ENCODE measurements around the gene SNIP1.

SNIP1 gene

DNA sequence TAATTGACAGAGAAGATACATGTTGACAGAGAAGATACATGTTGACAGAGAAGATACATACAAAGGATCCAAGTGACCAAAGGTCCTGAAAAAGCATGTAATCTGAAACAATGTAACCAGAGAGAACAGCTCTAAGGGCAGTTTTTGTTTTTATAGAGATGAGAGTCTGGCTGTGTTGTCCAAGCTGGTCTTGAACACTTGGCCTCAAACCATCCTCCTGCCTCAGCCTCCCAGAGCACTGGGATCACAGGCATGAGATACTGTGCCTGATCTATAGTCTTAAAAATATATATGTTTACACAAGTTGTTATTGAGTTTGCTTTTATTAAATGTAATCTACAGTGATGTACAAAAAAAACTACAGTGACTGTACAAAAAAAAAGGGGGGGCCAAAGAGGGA is 52.0 kb downstream of the SNIP1 start:
- H3K27ac ChIP-seq (ENCODE audit: low read depth, low read length, poor library complexity, severe bottlenecking): no peak overlapping the region
- H3K27me3 ChIP-seq (ENCODE audit: insufficient read depth, low read length): no peaks in the 10 kb centered on the region
- peaks cover 66% of the 10 kb centered on the region for H3K36me3 ChIP-seq (ENCODE audit: insufficient read depth, low read length)
- no peaks in the 10 kb centered on the region for H3K4me1 ChIP-seq (ENCODE audit: insufficient read depth, low read length, severe bottlenecking)
- no peak overlapping the region for H3K9ac ChIP-seq (ENCODE audit: low read length)
- H3K9me3 ChIP-seq (ENCODE audit: low read length): no peaks in the 10 kb centered on the region
- no peak for TF ChIP-seq EZH2 (IDR thresholded peaks at IDR 0.05; ENCODE audit: borderline replicate concordance, low read length)
- TF ChIP-seq, protein P1, sequence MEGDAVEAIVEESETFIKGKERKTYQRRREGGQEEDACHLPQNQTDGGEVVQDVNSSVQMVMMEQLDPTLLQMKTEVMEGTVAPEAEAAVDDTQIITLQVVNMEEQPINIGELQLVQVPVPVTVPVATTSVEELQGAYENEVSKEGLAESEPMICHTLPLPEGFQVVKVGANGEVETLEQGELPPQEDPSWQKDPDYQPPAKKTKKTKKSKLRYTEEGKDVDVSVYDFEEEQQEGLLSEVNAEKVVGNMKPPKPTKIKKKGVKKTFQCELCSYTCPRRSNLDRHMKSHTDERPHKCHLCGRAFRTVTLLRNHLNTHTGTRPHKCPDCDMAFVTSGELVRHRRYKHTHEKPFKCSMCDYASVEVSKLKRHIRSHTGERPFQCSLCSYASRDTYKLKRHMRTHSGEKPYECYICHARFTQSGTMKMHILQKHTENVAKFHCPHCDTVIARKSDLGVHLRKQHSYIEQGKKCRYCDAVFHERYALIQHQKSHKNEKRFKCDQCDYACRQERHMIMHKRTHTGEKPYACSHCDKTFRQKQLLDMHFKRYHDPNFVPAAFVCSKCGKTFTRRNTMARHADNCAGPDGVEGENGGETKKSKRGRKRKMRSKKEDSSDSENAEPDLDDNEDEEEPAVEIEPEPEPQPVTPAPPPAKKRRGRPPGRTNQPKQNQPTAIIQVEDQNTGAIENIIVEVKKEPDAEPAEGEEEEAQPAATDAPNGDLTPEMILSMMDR (IDR thresholded peaks at IDR 0.05; ENCODE audit: low read length): no peak
- no peaks in the 10 kb centered on the region for H3F3A ChIP-seq (ENCODE audit: insufficient read depth, low read length)
- H3K4me3 ChIP-seq (ENCODE audit: low read depth, low read length, poor library complexity, severe bottlenecking): no peak overlapping the region
- no peaks in the 10 kb centered on the region for H4K20me1 ChIP-seq (ENCODE audit: insufficient read depth, low read length)
- H2AFZ ChIP-seq (ENCODE audit: low read length): no peak overlapping the region
- H3K9me2 ChIP-seq (ENCODE audit: low read depth, low read length): no peaks in the 10 kb centered on the region
- H3K79me2 ChIP-seq (ENCODE audit: insufficient read depth, low read length): no peaks in the 10 kb centered on the region
- no peak overlapping the region for H3K4me2 ChIP-seq (ENCODE audit: low read length)

- Histone ChIP-seq H3K27me3 (ENCODE audit: insufficient read depth, low read length) (no peaks in the 10 kb centered on the region), H3K4me3 (ENCODE audit: low read depth, low read length, poor library complexity, severe bottlenecking) (no peak overlapping the region), H3K9ac (ENCODE audit: low read length) (no peak overlapping the region), H3K27ac (ENCODE audit: low read depth, low read length, poor library complexity, severe bottlenecking) (no peak overlapping the region), H3K4me2 (ENCODE audit: low read length) (no peak overlapping the region), H2AFZ (ENCODE audit: low read length) (no peak overlapping the region), H3K9me3 (ENCODE audit: low read length) (no peaks in the 10 kb centered on the region), H3F3A (ENCODE audit: insufficient read depth, low read length) (no peaks in the 10 kb centered on the region), H3K9me2 (ENCODE audit: low read depth, low read length) (no peaks in the 10 kb centered on the region), H3K4me1 (ENCODE audit: insufficient read depth, low read length, severe bottlenecking) (no peaks in the 10 kb centered on the region), H3K36me3 (ENCODE audit: insufficient read depth, low read length) (peaks cover 63% of the 10 kb centered on the region), H4K20me1 (ENCODE audit: insufficient read depth, low read length) (no peaks in the 10 kb centered on the region), H3K79me2 (ENCODE audit: insufficient read depth, low read length) (no peaks in the 10 kb centered on the region)
- TF ChIP-seq, protein P1 (IDR thresholded peaks at IDR 0.05; ENCODE audit: low read length): no peak
- TF ChIP-seq EZH2 (IDR thresholded peaks at IDR 0.05; ENCODE audit: borderline replicate concordance, low read length): no peak
Observed at GRCh38 chr1:37501661-37502060, 52.4 kb downstream of the SNIP1 start.

DNA sequence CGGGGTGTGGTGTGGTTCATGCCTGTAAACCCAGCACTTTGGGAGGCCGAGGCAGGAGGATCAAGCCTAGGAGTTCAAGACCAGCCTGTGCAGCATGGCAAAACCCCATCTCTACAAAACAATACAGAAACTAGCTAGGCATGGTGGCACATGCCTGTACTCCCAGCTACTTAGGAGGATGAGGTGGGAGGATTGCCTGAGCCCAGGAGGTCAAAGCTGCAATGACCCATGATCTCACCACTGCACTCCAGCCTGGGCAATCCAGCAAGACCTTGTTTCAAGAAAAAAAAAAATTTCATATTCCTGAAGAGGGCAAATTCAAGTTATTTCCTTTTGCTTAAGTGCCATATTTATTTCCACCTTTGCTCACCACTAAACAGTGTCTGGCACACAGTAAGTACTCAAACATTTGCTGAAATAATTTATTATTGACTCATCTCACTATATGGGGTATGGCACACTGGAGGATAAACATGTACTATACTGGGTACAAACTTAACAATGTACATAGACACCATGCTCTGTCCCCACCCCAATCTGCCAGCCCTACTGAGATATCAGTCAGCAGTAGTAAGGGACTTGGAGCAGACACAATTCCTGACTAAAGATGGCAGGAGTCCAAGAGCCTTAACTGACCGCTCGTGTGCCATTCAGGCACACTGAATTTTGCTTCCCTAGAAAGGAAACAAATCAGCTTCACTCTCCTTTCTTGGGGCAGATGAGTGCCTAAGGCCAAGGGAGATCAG is 55.0 kb downstream of the SNIP1 start:
- no peak overlapping the region for H3K4me2 ChIP-seq (ENCODE audit: low read length)

More for the DNA sequence above, 55.0 kb downstream of the SNIP1 start:
- H3K9me3 ChIP-seq (ENCODE audit: low read length): no peaks in the 10 kb centered on the region
- H3K9ac ChIP-seq (ENCODE audit: low read length): no peak overlapping the region
- H4K20me1 ChIP-seq (ENCODE audit: insufficient read depth, low read length): no peaks in the 10 kb centered on the region
- H3K4me1 ChIP-seq (ENCODE audit: insufficient read depth, low read length, severe bottlenecking): no peaks in the 10 kb centered on the region
- no peak overlapping the region for H2AFZ ChIP-seq (ENCODE audit: low read length)
- H3K79me2 ChIP-seq (ENCODE audit: insufficient read depth, low read length): no peaks in the 10 kb centered on the region
- H3K27ac ChIP-seq (ENCODE audit: low read depth, low read length, poor library complexity, severe bottlenecking): no peak overlapping the region
- H3K4me3 ChIP-seq (ENCODE audit: low read depth, low read length, poor library complexity, severe bottlenecking): no peak overlapping the region
- no peaks in the 10 kb centered on the region for H3F3A ChIP-seq (ENCODE audit: insufficient read depth, low read length)
- TF ChIP-seq EZH2 (IDR thresholded peaks at IDR 0.05; ENCODE audit: borderline replicate concordance, low read length): no peak
- TF ChIP-seq, protein P1 (IDR thresholded peaks at IDR 0.05; ENCODE audit: low read length): no peak
- H3K27me3 ChIP-seq (ENCODE audit: insufficient read depth, low read length): no peaks in the 10 kb centered on the region
- H3K9me2 ChIP-seq (ENCODE audit: low read depth, low read length): no peaks in the 10 kb centered on the region
- peaks cover 47% of the 10 kb centered on the region for H3K36me3 ChIP-seq (ENCODE audit: insufficient read depth, low read length)
